Body of pancreas (tissue), 4 donors: Measurements from ENCODE around the gene PPP1R37.

Source experiments
- POLR2A ChIP-seq, 3 donors: fragments of 450-650 bp; IDR thresholded peaks; one replicate each; pipeline ENCODE4 v1.6.1; 2016; ENCODE audit warnings: antibody characterized with exemption in 3 of 3, mild to moderate bottlenecking in 2 of 3
- TF ChIP-seq, protein P1 (sequence below), 7 experiments: fragments of 450-650 bp in 4 of 7; fragments of 200-600 bp in 3 of 7; sonication (generic) in 3 of 7; IDR thresholded peaks; one replicate each; pipeline ENCODE4 v1.5.1; 2016 to 2019; ENCODE audit warnings: antibody characterized with exemption in 7 of 7

DNA sequence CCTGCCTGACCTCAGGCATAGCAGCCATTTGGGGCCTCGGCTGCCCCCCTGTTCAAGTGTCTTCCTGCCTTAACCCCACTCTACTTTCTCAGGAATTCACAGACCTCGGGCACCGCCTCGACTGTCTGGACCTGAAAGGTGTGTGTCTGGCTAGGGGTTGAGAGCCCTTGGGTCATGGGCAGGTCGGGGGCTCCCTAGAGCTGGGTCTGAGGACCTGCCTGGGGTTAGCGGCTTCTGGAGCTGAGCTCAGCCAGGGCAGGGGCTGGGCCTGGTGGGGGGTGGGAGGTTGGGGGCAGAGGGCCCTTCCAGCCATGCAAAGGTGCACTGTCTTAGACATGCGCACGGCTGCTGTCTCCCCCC lies 47.1 kb downstream of the PPP1R37 start:
- TF ChIP-seq, protein P1, sequence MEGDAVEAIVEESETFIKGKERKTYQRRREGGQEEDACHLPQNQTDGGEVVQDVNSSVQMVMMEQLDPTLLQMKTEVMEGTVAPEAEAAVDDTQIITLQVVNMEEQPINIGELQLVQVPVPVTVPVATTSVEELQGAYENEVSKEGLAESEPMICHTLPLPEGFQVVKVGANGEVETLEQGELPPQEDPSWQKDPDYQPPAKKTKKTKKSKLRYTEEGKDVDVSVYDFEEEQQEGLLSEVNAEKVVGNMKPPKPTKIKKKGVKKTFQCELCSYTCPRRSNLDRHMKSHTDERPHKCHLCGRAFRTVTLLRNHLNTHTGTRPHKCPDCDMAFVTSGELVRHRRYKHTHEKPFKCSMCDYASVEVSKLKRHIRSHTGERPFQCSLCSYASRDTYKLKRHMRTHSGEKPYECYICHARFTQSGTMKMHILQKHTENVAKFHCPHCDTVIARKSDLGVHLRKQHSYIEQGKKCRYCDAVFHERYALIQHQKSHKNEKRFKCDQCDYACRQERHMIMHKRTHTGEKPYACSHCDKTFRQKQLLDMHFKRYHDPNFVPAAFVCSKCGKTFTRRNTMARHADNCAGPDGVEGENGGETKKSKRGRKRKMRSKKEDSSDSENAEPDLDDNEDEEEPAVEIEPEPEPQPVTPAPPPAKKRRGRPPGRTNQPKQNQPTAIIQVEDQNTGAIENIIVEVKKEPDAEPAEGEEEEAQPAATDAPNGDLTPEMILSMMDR (IDR thresholded peaks at IDR 0.05) = no peak
- no peak for TF ChIP-seq POLR2A (IDR thresholded peaks at IDR 0.05)
